ENCODE results near the gene NPLOC4. TPM values are rescaled to one million over a fixed set of nuclear protein-coding genes. Genes with fewer than 3 reads are reported as not detected.

NPLOC4 gene
- total and polyA plus RNA-seq, 2 of the 13 experiments (the other 11 are each of a cell fraction or from before 2014, with no cell fraction given): 57.0 to 97.0 TPM

- TF ChIP-seq TAF1 (CRISPR knock-in tag; IDR thresholded peaks at IDR 0.05): peak; percentile 57; the same call in 1 of the 2 replicates
- peak; percentile 69; the same call in 1 of the 2 replicates for TF ChIP-seq ZHX2 (IDR thresholded peaks at IDR 0.05; ENCODE audit: low read depth)
- no peak; the same call in 1 of the 2 replicates for TF ChIP-seq ZHX2 (CRISPR knock-in tag; IDR thresholded peaks at IDR 0.05; ENCODE audit: borderline replicate concordance)
- no peak for TF ChIP-seq HOXA7 (CRISPR knock-in tag; IDR thresholded peaks at IDR 0.05)
- TF ChIP-seq SRSF4 (IDR thresholded peaks at IDR 0.05; ENCODE audit: low read depth, low read length, poor library complexity, severe bottlenecking): no peak
- TF ChIP-seq BRD4 (CRISPR knock-in tag; IDR thresholded peaks at IDR 0.05): 0 out of 2 replicates have a peak, but pooled peaks have one; percentile 15
- TF ChIP-seq ZNF782 (CRISPR knock-in tag; IDR thresholded peaks at IDR 0.05; ENCODE audit: borderline replicate concordance): 0 out of 2 replicates have a peak, but pooled peaks have one; percentile 57
- no peak for TF ChIP-seq NCOR1 (IDR thresholded peaks at IDR 0.05; ENCODE audit: borderline replicate concordance, low read length)
- TF ChIP-seq GPN1 (CRISPR knock-in tag; IDR thresholded peaks at IDR 0.05; ENCODE audit: borderline replicate concordance): no peak
- no peak for TF ChIP-seq ATF5 (CRISPR knock-in tag; IDR thresholded peaks at IDR 0.05; ENCODE audit: low read depth)
- no peak for TF ChIP-seq HDAC6 (IDR thresholded peaks at IDR 0.05; ENCODE audit: low read depth, low read length)
- no peak for TF ChIP-seq ZBTB46 (CRISPR knock-in tag; IDR thresholded peaks at IDR 0.05; ENCODE audit: borderline replicate concordance)
- TF ChIP-seq ZNF83 (CRISPR knock-in tag; IDR thresholded peaks at IDR 0.05; ENCODE audit: borderline replicate concordance): no peak
- no peak for TF ChIP-seq THAP11 (CRISPR knock-in tag; IDR thresholded peaks at IDR 0.05)
- TF ChIP-seq AKAP8 (CRISPR knock-in tag; IDR thresholded peaks at IDR 0.05): no peak
- TF ChIP-seq PAWR (CRISPR knock-in tag; IDR thresholded peaks at IDR 0.05; ENCODE audit: borderline replicate concordance): no peak
- TF ChIP-seq BATF2 (CRISPR knock-in tag; IDR thresholded peaks at IDR 0.05): no peak
- TF ChIP-seq POGZ (CRISPR knock-in tag; IDR thresholded peaks at IDR 0.05): no peak
- TF ChIP-seq NR2F6 (IDR thresholded peaks at IDR 0.05): no peak
- peak; percentile 29; the same call in 1 of the 2 replicates for TF ChIP-seq NR2F6 (CRISPR knock-in tag; IDR thresholded peaks at IDR 0.05)
- 0 out of 2 replicates have a peak, but pooled peaks have one; percentile 39 for TF ChIP-seq ESRRA (CRISPR knock-in tag; IDR thresholded peaks at IDR 0.05; ENCODE audit: low read depth)
Measured at GRCh38 chr17:81514739-81515529, 122.0 kb downstream of the NPLOC4 start (continued).

Data from HepG2 (cell line).